Neutrophil (primary cell): Measurements from ENCODE around the gene SCNM1.
A peak's percentile ranks its signal among the peaks of the same experiment; 100 is the strongest.
"Not testable (repeated sequence)": the region's sequence is repeated elsewhere in the genome, so short reads cannot be mapped to it uniquely, and the experiment has no call there.

Experiments used
- H3K27ac ChIP-seq: fragments of 200-600 bp; sonication (generic); 2 replicates; pipeline ENCODE4 v1.5.1; 2016; ENCODE audit warnings: mild to moderate bottlenecking, moderate library complexity
- H3K27me3 ChIP-seq: fragments of 200-600 bp; sonication (generic); 2 replicates; pipeline ENCODE4 v1.6.0; 2016; ENCODE audit warnings: mild to moderate bottlenecking
- H3K36me3 ChIP-seq: fragments of 200-600 bp; sonication (generic); 2 replicates; pipeline ENCODE4 v1.5.1; 2017
- H3K4me1 ChIP-seq, 2 experiments: fragments of 200-600 bp in 1 of 2; sonication (generic) in 1 of 2; 1 replicate in 1 of 2; 2 replicates in 1 of 2; pipeline versions ENCODE4 v1.5.1 to v1.6.1; 2013 to 2016; ENCODE audit warnings: low read depth in 1 of 2, low read length in 1 of 2, mild to moderate bottlenecking in 1 of 2, moderate library complexity in 1 of 2; ENCODE audit not compliant: control insufficient read depth in 1 of 2, insufficient read depth in 1 of 2
- H3K4me3 ChIP-seq, 2 experiments: fragments of 200-600 bp in 1 of 2; sonication (generic) in 1 of 2; 1 replicate in 1 of 2; 2 replicates in 1 of 2; pipeline ENCODE4 v1.5.1; 2013 to 2016; ENCODE audit warnings: low read depth in 1 of 2, low read length in 1 of 2, mild to moderate bottlenecking in 1 of 2, moderate library complexity in 1 of 2
- H3K9me3 ChIP-seq: fragments of 200-600 bp; sonication (generic); 2 replicates; pipeline ENCODE4 v1.5.1; 2016
- CTCF ChIP-seq: fragments of 200-600 bp; sonication (generic); IDR thresholded peaks from 2 replicates; pipeline ENCODE4 v1.5.1; 2016; ENCODE audit warnings: antibody characterized with exemption

SCNM1 gene

GRCh38 chr1:151189637-151190445 lies 23.9 kb downstream of the SCNM1 start, which contains the start of gene VPS72:
VPS72 (minus strand) TSS chr1:151190197; CDS start chr1:151190121, 76 bp downstream.
- peaks cover 10 to 17% of the 10 kb centered on the region in 2 experiments for H3K4me1 ChIP-seq
- H3K27ac ChIP-seq = peak within 1 kb of the TSS; percentile 84
- H3K4me3 ChIP-seq = peak within 1 kb of the TSS; percentile 67 to 79
- peak; percentile 58 for TF ChIP-seq CTCF
- H3K9me3 ChIP-seq = no peaks in the 10 kb centered on the region
- H3K27me3 ChIP-seq = peaks cover 29% of the 10 kb centered on the region
- H3K36me3 ChIP-seq = peaks cover 10% of the 10 kb centered on the region

- no peak overlapping the region for H3K4me3 ChIP-seq
- peaks cover 10 to 17% of the 10 kb centered on the region in 2 experiments for H3K4me1 ChIP-seq
- no peaks in the 10 kb centered on the region for H3K9me3 ChIP-seq
- peaks cover 34% of the 10 kb centered on the region for H3K27me3 ChIP-seq
- H3K27ac ChIP-seq = no peak overlapping the region
- H3K36me3 ChIP-seq = no peaks in the 10 kb centered on the region
- no peak for TF ChIP-seq CTCF
These were observed 26.1 kb downstream of the SCNM1 start for GRCh38 chr1:151192047-151192446.

- no peak overlapping the region for H3K27ac ChIP-seq
These were observed 27.4 kb downstream of the SCNM1 start for GRCh38 chr1:151193304-151193703.

GRCh38 chr1:151193856-151194255 lies 27.9 kb downstream of the SCNM1 start:
- TF ChIP-seq CTCF = no peak
- Histone ChIP-seq H3K4me3 (no peak overlapping the region), H3K27ac (no peak overlapping the region), H3K36me3 (no peaks in the 10 kb centered on the region), H3K4me1 (peaks cover 14 to 23% of the 10 kb centered on the region in 2 experiments), H3K27me3 (peaks cover 34% of the 10 kb centered on the region), H3K9me3 (no peaks in the 10 kb centered on the region)

More at GRCh38 chr1:151193304-151193703, 27.4 kb downstream of the SCNM1 start:
- no peaks in the 10 kb centered on the region for H3K36me3 ChIP-seq
- H3K9me3 ChIP-seq = no peaks in the 10 kb centered on the region
- TF ChIP-seq CTCF = no peak
- peaks cover 34% of the 10 kb centered on the region for H3K27me3 ChIP-seq
- no peak overlapping the region for H3K4me3 ChIP-seq
- H3K4me1 ChIP-seq = peaks cover 16 to 25% of the 10 kb centered on the region in 2 experiments

- H3K9me3 ChIP-seq, H3K36me3 ChIP-seq, H3K27ac ChIP-seq, H3K4me3 ChIP-seq: not testable (repeated sequence)
- Histone ChIP-seq H3K27me3 (peaks cover 34% of the 10 kb centered on the region), H3K4me1 (peaks cover 18 to 22% of the 10 kb centered on the region in 2 experiments)
These were observed 29.1 kb downstream of the SCNM1 start for GRCh38 chr1:151194894-151195594.
